Activated CD4-positive, alpha-beta T cell treated with anti-CD3 and anti-CD28 coated beads, Interleukin-2, Interleukin-4, amounts not matched to agents 100 ng/mL and 50 ng/mL, durations not matched to agents 16 hours and 8 hours (primary cell): ENCODE results near the gene UGT3A1.
"Not testable (repeated sequence)": the region's sequence is repeated elsewhere in the genome, so short reads cannot be mapped to it uniquely, and the experiment has no call there.

Experiments used
- DNase-seq: peaks from one replicate; pipeline ENCODE4 v3.0.0-alpha.2; 2020; ENCODE audit warnings: low spot score

The UGT3A1 gene

DNA sequence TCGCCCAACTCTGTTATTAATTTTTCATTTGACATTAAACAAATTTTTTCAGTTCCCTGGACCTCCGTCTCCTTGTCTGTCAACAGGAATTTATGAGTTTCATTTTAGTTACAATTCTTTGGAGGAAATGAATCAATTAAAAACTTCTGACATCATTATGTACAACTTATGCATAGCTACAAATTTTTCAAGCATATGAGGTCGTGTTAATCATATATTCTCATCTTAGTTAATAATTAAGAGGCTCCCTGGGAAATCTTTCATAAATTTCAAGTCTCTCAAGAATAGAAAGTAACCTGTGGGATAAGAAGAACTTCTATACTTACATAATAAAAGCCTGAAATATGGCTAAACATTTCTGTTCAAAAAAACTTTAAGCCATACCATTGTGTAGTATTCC lies 3.4 kb downstream of the UGT3A1 start:
- no peak for DNase-seq

DNA sequence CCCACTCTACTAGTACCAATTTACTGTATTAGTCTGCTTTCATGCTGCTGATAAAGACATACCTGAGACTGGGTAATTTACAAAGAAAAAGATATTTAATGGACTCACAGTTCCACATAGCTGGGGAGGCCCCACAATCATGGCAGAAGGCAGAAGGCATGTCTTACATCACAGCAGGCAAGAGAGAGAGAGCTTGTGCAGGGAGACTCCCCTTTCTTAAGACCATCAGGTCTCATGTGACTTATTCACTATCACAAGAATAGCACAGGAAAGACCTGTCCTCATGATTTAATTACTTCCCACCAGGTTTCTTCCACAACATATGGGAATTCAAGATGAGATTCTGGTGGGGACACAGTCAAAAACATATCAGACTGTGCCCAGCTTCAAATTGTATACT lies 11.5 kb downstream of the UGT3A1 start:
- DNase-seq, result no peak

GRCh38 chr5:35976859-35977258 lies 14.3 kb downstream of the UGT3A1 start:
- not testable (repeated sequence) for DNase-seq

DNA sequence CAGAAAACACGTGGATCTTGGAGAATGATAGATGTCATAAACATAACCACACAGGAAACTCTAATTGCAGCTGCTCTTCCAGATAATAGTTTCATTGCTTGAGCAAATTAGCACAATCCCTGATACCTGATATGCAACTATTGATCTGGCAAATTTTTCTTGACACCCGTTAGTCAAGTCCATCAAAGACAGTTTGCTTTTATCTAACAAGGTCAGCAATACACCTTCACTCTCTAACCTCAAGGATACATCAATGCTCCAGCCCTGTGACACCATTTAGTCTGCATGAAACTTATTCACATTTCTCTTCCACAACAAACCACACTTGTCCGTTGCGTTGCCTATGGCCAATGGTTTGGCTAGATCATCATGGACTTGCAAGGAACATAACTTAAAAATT lies 16.6 kb downstream of the UGT3A1 start:
- DNase-seq, result no peak

GRCh38 chr5:35971878-35972210 lies 19.3 kb downstream of the UGT3A1 start:
- no peak for DNase-seq

- no peak for DNase-seq
Measured at GRCh38 chr5:35971186-35971877, 19.9 kb downstream of the UGT3A1 start.

- DNase-seq, result peak; percentile 11
Measured at GRCh38 chr5:35963381-35963843, 27.8 kb downstream of the UGT3A1 start.

DNA sequence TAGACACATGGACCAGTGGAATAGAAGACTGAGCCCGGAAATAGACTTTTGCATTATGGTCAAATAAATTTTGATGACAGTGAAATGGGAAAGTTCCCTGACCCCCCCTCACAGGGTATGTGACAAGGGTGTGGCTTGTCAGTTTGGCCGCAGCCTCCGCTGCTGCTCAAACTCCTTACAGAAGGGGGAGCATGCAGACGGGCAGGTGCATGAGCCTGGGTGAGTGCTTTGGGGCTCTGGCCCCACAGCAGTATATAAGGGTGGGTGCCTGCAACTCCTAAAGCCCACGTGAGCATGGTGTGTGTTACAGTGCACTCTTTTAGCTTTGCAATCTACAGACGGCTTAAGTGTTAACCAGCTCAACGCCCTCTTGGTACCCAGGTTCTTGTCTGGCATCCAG lies 30.9 kb downstream of the UGT3A1 start:
- DNase-seq, result no peak

DNA sequence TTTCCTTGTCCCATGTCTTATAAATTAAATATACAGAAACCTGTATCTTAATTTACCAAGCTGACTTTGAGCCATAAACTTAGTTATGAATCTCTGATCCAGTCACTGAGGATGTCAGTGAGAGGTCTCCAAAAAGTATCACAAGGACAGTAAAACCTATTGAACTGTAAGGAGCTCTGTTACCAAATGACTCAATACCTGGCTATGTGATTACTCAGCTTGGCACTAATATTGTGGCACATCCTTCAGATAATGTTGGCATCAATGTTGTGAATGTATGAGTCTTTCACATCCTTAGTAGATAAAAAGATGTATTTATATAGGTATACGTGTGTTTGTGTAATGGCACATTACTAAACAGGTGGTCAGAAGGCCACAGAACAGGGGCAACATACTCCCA lies 34.8 kb downstream of the UGT3A1 start:
- DNase-seq, result no peak

DNA sequence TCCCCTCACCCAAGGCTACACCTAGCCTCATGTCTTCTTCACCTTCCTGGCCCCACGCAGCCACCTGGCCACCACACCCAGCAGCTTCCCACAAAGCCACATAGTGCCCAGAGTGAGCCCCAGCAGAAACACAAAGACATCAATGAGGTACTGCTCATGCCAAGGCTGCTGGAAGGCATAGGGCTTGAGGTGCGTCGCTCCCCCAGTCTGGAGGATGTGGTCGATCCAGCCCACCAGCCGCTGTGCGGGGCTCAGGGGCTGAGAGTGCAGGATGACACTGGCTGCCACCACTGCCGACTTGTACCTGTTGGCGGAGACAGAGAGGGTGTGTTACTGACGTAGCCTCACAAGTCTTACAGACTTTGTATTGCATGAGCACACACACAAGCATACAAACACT lies 37.0 kb downstream of the UGT3A1 start:
- no peak for DNase-seq

DNA sequence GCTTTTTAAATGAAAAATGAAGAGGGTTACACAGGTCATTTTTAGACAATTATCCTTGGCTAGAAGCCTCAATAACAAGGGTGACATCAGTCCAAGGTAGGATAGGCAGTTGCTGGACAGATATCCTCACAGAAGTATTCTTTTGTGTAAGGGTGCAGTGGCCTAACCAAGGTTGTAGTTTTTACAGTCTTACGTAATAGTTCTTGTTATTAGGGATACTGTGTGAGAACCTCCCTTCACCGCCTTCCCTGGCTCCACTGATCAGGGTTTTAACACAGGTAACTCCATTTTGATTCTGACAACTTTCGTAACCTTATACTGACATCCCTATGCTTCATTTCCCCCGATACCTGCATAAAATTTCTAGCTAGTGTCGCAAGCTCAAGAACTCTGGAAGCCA lies 44.1 kb downstream of the UGT3A1 start:
- DNase-seq, result no peak

DNA sequence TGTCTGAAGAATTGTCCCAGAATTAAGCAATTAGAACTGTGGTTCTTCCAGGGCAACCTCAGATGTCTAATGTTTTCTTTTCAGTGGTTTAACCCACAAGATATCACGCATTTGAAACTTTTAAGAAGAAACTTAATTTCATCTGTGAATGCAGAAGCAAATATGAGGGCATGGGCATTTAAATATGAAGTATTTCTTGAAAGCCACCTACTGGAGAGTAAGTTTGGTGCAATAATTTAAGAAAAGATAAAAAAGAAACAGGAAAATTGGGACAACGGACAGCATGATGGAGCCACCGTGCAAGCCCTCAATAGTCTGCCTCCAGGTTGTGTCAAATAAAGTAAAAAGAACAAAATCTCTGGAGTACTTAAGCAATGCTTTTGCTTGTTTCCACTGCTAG lies 51.6 kb downstream of the UGT3A1 start:
- DNase-seq, result no peak

GRCh38 chr5:35938568-35939227 lies 52.5 kb downstream of the UGT3A1 start, which contains the start of gene CAPSL:
TSS of gene CAPSL (minus strand) at chr5:35938622. CDS start at chr5:35921120, 17,502 bp downstream.
- DNase-seq, result no peak

DNA sequence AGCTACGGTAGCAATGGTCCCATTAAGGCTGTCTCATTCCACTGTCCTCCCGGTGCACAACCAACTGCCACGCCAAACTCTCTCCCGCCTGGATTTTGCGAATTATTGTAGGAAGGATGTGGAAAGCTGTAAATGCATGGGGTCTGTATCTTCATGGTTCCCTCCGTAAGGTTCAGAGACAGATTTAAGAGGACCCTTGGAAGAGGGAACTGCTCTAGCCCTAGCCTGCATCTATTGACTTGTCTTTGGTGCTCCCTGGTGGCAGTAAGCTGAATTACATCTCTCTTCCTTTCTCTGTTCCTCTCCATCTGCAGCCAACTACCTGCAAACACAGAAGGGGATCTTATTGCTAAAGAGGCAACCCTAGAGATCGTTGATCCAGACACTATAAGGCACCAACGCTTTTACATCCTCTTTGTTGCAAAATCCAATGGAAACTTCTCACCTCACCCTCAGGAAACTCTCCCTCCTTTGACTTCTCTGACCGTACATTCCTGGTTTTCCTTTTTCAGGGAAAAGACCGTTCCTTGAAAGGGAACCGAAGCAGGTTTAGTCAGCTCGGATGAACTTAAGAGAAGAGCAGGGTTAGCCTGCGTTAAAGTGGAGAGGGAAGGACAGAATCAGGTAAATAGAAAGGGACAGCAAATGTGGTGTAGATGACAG lies 64.7 kb downstream of the UGT3A1 start:
- peak; percentile 82 for DNase-seq

GRCh38 chr5:35924950-35925722 lies 66.1 kb downstream of the UGT3A1 start:
- peak; percentile 92 for DNase-seq

DNA sequence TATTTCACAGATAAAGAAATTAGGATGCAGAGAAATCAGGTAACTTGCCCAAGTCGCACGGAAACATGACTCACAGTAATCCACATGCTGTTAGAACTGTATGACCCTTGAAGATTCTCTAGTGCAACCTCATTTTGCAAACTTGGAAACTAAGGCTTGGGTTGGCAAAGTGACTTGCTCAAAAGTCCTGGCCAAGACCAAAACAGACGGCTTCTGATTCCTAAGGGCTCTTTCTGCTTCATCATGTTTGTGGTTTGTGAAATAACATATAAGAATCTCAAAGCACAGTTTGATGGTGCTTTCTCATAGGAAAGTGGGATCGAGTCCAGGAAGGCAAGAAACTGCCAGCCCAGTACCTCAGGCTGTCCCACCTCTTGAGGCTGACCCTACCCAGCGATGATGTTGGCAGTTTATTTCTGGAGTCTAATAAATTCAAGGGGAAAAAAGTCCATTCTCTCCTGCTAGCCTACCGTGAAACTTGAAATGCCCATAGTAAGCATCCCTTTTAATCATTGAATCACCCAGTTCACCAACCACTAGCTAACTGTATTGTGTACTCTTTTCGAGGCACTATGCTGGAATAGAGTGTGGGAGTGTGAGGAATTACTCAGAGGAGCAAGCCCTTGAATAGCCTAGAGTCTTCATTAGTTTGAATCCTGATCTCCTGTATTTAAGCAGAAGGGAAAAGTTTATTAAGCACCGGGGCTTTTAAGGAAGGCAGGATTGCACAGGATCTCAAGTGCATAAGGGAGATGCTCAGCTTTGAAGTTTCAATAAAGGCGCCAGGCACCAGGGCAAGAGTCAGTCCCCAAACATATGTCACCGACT lies 66.9 kb downstream of the UGT3A1 start:
- DNase-seq, result peak; percentile 63

DNA sequence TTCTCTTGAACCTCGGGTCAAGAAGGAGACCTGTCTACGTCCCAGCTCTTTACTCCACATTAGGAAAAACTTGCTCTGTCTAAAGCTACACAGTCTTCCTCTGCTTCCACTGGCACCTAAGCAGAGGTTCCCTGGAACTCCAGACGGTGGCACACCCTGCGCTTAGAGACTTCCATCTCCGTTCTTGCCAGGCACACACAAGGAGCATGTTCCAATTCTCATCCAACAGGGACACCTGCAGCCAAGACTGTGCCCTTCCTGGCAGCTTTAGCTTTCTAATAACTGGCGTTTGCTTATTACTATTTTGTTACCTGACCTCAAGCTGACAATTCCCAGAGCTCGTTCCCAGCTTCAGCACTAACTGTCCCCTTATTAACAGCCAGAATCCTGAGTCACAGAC lies 68.7 kb downstream of the UGT3A1 start:
- no peak for DNase-seq

DNA sequence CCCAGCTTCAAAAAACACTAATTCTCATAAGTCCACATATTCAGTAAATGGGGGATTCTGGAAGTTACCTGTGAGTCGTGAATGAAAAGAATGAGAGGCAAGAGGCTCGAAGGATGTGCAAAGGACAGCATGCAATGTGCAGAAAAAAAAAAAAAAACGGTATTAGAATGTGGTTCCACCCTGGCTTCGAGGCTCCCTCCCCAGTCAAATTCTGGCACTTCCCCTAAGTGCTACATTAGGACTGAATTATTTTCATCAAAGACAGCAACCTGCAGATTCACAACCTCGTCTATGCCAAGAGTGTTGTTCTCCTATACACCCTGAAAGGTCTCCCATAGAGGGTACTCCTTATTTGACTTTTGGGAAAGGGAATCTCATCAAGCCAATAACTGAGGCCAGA lies 69.3 kb downstream of the UGT3A1 start:
- DNase-seq, result no peak

DNA sequence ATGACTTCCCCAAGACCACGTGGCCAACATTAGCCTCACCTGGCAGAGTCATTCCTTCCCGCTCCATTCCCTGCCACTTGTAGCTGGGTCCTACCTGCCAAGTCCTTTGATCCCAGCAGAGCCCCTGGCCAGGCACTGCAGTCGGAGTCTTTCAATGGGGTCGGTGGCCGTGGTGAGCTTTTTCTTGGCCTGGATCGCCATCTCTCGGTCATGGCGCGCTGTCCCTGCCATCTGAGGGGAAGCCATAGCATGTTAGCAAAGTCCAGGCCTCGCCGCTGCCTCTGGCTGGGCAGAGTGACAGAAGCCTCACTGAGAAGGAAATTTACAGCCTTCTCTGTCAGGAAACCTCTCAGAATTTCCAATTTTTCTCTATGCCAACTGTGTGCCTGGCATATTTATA lies 70.3 kb downstream of the UGT3A1 start:
- no peak for DNase-seq

GRCh38 chr5:35919191-35919590 lies 72.0 kb downstream of the UGT3A1 start:
- DNase-seq, result peak; percentile 78

DNA sequence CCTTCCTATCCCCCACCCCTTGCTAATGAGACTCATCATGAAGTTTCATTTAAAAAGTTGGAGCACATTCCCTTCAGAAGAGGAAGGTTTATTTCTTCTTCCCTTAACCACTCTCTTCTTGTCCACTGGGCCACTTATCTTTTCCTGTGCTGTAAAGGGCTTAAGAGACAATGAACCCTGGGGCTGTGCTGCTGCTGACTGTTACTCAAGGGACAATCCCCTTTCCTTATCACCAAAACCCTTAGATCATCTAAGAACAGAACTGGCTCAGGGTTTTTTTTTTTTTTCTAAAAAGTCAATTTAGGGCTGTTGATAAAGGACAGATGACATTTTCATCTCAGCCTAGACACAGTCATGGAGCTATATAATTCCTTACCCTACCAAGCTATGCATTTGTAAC lies 82.4 kb downstream of the UGT3A1 start:
- DNase-seq, result no peak

GRCh38 chr5:35908228-35908627 lies 83.0 kb downstream of the UGT3A1 start:
- no peak for DNase-seq
